ENCODE measurements around the gene DNAH5. TPM values are rescaled to one million over a fixed set of nuclear protein-coding genes. Genes with fewer than 3 reads are reported as not detected.

Gene DNAH5
- total RNA-seq, 1 donor from 2014 or later, result 0.20 TPM

DNA sequence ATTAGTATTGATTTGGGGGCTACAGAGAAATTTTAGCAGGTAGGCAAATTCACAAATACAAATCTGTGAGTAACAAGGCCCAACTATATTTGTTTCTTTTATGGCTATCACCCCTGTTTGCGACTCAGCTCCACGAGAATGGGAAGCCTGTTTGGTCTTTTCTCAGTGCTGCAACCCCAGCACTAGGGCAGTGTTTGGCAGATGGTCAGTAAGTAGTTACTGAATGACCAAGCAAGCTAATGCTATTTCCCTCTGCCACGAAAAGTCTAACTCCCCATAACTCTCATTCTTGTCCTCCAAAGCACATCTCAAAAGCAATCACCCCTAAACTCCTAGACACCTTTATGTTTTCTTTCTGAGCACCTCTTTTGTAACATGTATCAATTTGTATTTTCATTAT lies 245.6 kb downstream of the DNAH5 start:
- no peak for DNase-seq

DNA sequence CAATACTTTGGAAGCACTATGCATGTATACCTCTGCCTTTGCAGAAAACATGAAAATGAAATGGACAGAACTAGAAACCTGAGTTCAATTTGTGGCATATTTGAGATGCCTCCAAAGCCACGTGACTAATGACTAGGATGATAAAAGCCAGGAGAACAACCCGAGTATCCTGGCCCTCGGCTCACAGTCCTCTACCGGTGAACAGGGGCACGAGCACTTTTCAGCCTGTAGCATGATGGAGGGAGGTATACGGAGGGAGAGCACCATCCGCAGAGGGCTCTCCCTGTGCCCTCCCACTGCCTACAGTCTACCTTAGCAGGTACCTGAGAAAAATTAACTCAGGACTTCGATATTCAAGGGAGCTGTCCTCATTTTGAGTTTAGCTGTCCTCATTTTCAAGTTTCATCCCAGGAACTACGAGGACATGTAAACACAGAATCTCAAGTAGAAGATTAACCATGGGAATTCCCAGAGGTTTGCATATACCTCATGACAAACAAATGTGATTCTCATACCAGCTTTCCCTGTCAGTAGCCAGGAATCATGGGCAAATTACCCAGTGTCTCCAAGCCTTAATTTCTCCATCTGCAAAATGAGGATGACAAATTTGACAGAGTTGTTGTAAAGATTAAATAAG lies 249.3 kb downstream of the DNAH5 start:
- DNase-seq, result no peak

DNA sequence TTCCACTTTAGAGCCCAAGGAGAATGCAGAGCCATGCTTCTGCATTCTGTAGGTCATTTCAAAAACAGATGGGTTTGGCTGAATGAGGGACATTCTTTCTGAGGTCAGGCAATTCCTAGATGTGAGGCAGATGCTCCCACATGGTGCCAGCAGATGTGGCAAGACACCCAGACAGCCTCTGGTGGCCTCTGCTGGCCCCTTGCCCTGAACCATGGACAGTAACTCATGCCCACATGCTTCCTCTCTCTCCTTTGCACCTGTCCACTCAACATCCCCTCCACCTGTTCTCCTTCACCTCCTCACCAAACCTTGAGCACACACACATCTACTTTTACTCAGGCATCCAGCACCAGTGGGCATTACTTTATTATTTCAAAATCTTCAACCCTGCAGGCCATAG lies 252.3 kb downstream of the DNAH5 start:
- DNase-seq, result no peak

DNA sequence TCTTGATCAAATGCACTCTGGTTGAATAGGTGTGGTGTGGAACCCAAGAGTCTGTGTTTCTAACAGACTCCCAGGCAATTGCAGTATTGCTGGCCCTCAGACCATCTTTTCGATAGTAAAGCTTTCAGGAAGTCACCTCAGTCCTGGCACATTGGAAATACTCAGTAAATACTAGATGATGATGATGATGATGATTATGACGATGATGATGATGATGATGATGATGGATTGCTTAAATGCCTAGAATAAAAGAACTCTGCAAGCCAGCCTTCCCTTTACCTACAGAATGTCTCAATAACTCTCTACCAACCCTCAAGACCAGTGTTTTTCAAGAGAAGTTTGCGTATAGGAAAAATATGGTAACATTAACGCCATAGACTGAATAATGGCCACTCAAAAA lies 268.0 kb downstream of the DNAH5 start:
- DNase-seq, result no peak

DNA sequence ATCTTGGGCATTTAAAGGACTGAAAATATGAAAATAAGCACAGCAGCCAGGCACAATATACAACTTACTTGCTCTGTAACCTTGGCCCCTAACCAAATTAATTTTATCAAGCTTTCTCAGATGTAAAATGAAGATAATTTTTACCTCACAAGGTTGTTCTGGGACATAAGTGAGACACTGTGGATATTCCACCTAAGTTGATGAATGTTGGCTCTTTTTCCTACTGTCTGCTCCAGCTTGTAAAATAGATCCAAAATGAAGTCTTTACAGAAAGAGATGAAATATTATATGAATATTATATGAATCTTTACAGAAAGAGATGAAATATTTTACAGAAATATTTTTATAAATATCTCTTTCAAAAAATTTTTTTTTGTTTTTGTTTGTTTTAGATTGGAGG lies 270.1 kb downstream of the DNAH5 start:
- DNase-seq, result no peak

DNA sequence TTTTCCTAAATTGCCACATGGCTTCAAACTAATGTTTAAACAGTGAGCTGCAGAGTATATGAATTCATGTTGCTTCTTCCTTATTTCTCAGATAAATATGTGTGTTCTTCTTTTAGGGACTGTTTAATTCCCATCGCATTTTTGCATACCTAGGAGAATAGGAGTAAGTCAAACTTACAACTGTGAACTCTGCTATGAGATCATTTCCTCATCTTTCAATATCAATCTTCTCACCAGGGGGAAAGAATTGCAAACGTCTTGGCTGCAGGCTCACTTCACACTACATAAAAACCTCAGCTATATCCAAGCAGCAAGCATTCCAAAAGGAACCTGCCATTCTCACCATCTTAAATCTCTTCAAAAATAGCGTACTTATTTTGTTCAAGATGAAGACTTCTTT lies 271.0 kb downstream of the DNAH5 start:
- no peak for DNase-seq

DNA sequence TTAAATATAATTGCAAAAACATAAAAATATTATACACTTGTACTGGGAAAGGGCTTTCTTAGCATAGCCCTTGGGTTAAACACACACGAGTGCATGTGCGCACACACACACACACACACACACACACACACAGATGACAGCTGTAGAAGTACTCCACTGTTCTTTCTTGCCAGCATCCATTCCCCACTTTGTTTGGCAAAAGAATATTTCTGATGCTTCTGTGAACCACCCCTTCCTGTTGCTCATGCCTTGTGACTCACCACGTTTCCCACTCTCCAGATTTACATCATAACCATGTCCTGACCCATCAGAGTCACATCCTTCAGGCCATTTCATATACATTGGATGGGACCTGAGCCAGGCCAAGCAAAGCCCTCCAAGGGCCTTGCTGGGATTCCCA lies 280.1 kb downstream of the DNAH5 start:
- DNase-seq, result no peak

DNA sequence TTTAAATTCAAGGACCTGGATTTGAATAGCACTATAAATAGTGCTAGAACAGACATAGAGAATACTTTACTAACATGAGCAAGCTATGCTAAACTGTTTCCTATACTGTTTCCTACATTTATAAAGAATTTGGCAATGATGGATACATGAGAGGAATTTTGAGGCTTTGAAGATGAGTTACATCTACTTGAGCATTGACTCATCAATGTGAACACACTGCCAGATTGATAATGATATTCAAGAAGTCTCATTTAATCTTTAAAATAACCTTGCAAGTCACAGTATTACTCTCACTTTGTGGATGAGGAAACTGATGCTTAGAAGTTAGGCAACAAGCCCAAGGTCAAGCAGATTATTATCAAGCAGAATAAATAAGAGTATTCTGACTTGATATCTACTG lies 281.9 kb downstream of the DNAH5 start:
- no peak for DNase-seq

DNA sequence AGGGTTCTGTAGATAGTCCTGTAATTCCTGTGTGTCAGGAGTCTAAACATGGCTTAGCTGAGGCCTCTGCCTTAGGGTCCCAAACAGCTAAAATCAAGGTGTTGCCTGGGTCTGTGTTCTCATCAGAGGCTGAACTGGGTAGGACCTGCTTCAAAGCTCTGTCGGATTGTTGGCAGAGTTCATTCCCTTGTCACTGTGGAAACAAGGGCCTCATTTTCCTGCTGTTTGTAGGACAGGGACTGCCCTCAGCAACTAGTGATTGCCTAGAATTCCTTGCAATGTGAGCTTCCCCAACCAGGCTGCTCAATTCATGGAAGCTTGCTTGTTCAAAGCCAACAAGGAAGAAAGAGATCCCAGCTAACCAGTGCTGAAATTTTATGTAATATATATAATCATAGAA lies 283.2 kb downstream of the DNAH5 start:
- DNase-seq, result no peak

DNA sequence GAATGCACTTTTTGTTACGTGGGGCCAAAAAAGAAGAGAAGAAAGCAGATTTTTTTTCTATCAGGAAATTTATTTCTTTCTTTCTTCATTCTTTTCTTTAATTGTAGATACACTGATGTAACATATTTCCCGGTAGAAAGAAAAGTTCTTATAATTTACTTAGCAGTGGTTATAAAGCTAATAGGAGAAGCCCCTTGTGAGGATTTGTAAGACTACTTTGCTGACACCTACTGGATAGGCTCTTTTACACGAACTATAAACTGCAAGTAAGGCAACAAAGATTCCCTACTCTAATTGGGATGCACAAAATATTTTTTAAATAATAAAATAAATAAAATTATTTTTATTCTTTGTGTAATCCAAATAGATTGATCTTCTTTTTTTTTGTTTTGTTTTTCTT lies 284.4 kb downstream of the DNAH5 start:
- DNase-seq, result no peak

DNA sequence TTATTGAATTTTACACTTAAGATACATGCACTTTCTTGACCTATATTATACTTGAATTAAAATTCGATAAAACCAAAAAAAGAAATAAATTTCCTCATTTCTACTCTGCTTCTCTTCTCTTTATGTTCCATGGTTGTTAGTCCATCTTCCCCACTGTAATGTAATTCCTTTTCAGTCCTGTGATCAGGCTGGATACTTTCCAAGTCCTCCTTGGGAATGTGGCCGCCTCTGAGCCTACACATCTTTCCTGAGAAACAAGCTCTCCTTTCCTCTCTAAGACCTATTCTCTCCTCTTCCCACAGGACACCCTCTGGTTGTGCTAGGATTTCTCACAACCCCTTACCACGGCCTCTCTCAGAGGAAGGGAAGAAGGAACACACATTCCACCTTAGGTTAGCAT lies 285.1 kb downstream of the DNAH5 start:
- no peak for DNase-seq

DNA sequence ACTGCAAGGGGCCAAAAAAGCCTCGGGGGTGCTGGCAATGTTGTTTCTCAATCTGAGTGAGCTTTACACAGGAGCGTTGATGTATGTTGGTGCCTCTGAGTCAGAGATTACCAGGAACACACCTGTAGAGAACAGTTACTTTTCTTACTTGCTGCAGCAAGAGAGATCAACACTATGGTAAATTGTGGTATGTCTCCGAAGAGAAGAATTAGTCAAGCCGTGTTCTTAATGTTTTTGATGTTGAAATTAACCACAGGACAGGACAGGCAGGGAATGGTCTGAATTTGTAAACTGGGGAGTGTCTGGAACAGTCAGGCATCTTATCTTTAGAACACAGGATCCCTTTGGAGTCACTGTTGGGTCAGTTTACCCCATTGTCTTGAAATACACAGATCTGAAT lies 285.7 kb downstream of the DNAH5 start:
- DNase-seq, result no peak

DNA sequence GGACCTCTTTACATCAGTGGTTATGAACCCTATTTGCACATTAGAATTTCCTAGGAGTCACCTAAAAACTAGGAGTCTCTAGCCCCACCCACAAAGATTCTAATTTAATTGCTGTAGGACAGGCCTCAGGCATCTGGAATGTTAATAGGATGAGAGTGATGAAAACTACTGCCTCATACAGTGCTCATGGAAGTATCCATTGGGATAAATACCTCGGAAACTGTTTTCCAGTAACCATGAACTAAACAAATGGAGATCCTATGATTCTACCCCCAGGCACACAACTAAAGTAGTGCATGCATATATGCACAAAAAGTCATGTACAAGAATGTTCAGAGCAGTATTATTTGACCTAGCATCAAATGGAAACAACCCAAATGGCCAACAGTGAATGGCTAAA lies 286.3 kb downstream of the DNAH5 start:
- DNase-seq, result no peak

DNA sequence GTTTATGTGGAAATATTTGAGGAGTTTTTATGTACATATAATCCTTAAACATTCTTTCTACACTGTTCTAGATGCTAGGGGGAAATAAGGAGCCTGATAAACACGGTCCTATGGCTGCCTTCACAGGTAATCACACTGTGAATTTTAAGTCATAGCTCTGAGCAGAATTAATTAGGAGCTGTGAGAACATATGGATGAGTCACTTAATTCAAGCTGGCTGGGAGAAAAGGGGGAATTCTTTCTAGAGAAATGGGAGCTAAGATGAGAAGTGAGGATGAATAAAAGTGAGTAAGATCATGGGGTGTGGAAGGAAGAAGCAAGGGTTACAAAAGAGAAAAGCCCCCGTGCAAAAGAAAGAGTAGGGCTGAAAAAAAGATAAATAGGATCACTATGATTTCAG lies 290.8 kb downstream of the DNAH5 start:
- DNase-seq, result no peak

DNA sequence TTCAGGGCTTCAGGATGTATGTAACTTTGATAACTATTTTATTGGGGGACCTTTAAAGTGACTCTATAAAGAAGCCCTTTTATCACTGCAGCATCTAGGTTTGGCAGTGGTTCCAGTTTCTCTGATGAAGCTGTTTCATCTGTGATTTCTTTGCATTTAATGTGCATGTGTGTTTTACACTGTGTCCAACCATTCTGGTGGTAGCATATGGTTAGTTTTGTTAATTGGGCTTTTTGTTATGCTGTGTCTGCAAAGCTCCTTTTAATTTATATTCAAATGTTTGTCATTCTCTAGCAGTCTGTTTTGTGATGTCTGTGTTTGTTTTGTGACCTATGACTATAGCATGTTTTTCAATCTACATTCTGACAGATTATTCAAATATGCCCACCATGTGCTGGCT lies 294.8 kb downstream of the DNAH5 start:
- no peak for DNase-seq

DNA sequence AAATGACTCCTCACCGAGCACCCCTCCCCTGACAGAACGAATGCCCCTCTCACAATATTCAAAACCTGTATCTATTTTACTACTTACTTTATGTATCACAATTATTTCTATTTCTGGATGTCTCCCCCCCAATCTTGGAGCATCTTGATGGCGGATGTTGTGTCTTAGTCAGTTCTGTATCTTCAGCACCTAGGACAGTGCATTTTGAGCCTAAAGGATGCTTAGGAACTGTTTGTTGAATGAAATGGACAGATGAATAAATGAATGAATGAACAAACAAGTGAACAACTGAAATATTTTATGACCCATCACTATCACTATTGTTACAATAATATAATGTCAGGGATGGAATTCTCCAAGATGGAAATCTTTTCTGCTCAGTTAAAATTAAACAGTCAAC lies 295.7 kb downstream of the DNAH5 start:
- DNase-seq, result no peak

DNA sequence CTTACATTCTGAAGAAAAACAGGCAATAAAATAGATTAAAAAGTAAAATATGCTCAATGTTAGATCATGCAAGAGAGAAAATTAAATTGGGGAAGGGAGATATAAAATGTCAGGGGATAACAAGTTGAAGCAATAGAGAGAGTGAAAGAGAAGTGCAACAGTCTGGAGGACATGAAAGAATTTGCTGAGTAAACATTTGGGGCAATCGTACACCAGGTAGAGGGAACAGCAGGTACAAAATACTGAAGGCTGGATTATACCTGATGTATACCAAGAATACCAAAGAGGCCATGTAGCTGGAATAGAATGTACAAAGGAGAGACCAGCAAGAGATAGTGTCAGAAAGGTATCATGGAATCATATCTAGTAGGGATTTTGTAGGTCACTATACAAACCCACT lies 300.8 kb downstream of the DNAH5 start:
- DNase-seq, result no peak

DNA sequence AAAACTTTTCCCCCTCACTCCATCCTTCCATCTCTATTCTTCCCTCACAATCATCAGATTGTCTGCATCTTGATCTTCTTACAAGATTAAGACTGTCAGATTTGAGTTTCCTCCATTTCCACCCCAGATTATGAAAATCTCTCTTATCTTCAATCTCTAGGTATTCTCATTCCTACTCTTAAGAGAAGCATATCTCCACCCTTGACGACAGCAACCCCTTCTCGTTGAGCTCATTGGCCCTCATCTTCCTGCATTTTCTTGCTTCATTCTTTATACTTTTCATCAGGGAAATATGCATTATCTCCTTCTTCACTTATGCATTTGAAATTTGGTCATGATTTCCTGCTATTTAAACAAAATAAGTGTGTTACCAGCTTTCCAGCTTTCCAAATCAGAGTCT lies 301.3 kb downstream of the DNAH5 start:
- DNase-seq, result no peak

Other genes with a start within 250 kb of the DNAH5 start
- 186 TPM for gene TRIO, start 198.7 kb upstream of the DNAH5 start, total RNA-seq

All from skin of body (tissue), 2 donors.